GM23338 (cell line): ENCODE results near the gene RFX2. TPM values are rescaled to one million over a fixed set of nuclear protein-coding genes. Genes with fewer than 3 reads are reported as not detected.

Source experiments
- ATAC-seq: fragments of 200-7000 bp; cut with Tn5 transposase; 3 replicates; pipeline ENCODE4 v1.9.1; 2020
- DNase-seq: peaks from one replicate; pipeline ENCODE4 v3.0.0-alpha.2; 2015; ENCODE audit warnings: low spot score
- H2AFZ ChIP-seq: fragments of 200-600 bp; sonication (generic); 2 replicates; pipeline ENCODE4 v1.8.0; 2016; ENCODE audit warnings: antibody characterized with exemption, mild to moderate bottlenecking, moderate library complexity
- H3F3A ChIP-seq: fragments of 200-600 bp; sonication (generic); replicated peaks from 2 replicates; pipeline ENCODE4 v1.8.0; 2017; ENCODE audit warnings: antibody characterized with exemption, mixed run types, low read depth
- H3K27ac ChIP-seq: fragments of 200-600 bp; sonication (generic); 2 replicates; pipeline ENCODE4 v1.6.1; 2016; ENCODE audit warnings: low read depth
- H3K27me3 ChIP-seq: fragments of 200-600 bp; sonication (generic); 2 replicates; pipeline ENCODE4 v1.8.0; 2016; ENCODE audit warnings: mild to moderate bottlenecking, mixed run types, moderate library complexity; ENCODE audit not compliant: insufficient read depth
- H3K36me3 ChIP-seq: fragments of 200-600 bp; sonication (generic); 2 replicates; pipeline ENCODE4 v1.8.0; 2016; ENCODE audit warnings: mild to moderate bottlenecking; ENCODE audit not compliant: insufficient read depth
- H3K4me1 ChIP-seq: fragments of 200-600 bp; sonication (generic); 2 replicates; pipeline ENCODE4 v1.8.0; 2016; ENCODE audit warnings: mild to moderate bottlenecking, moderate library complexity; ENCODE audit not compliant: insufficient read depth
- H3K4me2 ChIP-seq: fragments of 200-600 bp; sonication (generic); 2 replicates; pipeline ENCODE4 v1.7.1; 2017; ENCODE audit warnings: mixed run types
- H3K4me3 ChIP-seq: fragments of 200-600 bp; sonication (generic); 2 replicates; pipeline ENCODE4 v1.6.1; 2016; ENCODE audit warnings: mixed run types
- H3K79me2 ChIP-seq: fragments of 200-600 bp; sonication (generic); replicated peaks from 2 replicates; pipeline ENCODE4 v1.8.0; 2017; ENCODE audit warnings: mild to moderate bottlenecking; ENCODE audit not compliant: insufficient read depth
- H3K9me2 ChIP-seq: fragments of 200-600 bp; sonication (generic); 2 replicates; pipeline ENCODE4 v1.8.0; 2017; ENCODE audit not compliant: insufficient read depth
- H4K20me1 ChIP-seq: fragments of 200-600 bp; sonication (generic); replicated peaks from 2 replicates; pipeline ENCODE4 v1.8.0; 2017; ENCODE audit warnings: mild to moderate bottlenecking; ENCODE audit not compliant: insufficient read depth
- H3K27ac Mint-ChIP-seq: 2 replicates; pipeline ENCODE4 v1.8.0; 2020; ENCODE audit warnings: inconsistent platforms, mild to moderate bottlenecking, moderate library complexity, mixed read lengths
- H3K27me3 Mint-ChIP-seq: 3 replicates; pipeline ENCODE4 v1.8.0; 2022; ENCODE audit warnings: low read depth, mild to moderate bottlenecking, moderate library complexity, mixed read lengths, inconsistent platforms; ENCODE audit not compliant: insufficient read depth, poor library complexity
- H3K36me3 Mint-ChIP-seq: 3 replicates; pipeline ENCODE4 v1.8.0; 2021; ENCODE audit warnings: low read depth, mild to moderate bottlenecking, inconsistent platforms, moderate library complexity, mixed read lengths
- H3K4me1 Mint-ChIP-seq: 3 replicates; pipeline ENCODE4 v1.8.0; 2020; ENCODE audit warnings: mild to moderate bottlenecking, inconsistent platforms, mixed read lengths
- H3K4me3 Mint-ChIP-seq: 3 replicates; pipeline ENCODE4 v1.8.0; 2021; ENCODE audit warnings: moderate library complexity, mild to moderate bottlenecking, inconsistent platforms, mixed read lengths
- H3K9me3 Mint-ChIP-seq: 3 replicates; pipeline ENCODE4 v1.8.0; 2020; ENCODE audit warnings: moderate library complexity, mild to moderate bottlenecking, inconsistent platforms, mixed read lengths
- EZH2 ChIP-seq: fragments of 200-600 bp; sonication (generic); IDR thresholded peaks from one replicate; pipeline ENCODE4 v1.8.0; 2017; ENCODE audit warnings: antibody characterized with exemption, mild to moderate bottlenecking, low read depth; ENCODE audit not compliant: unreplicated experiment
- EZH2phosphoT487 ChIP-seq: fragments of 200-600 bp; sonication (generic); IDR thresholded peaks from one replicate; pipeline ENCODE4 v1.8.1; 2018; ENCODE audit warnings: antibody characterized with exemption; ENCODE audit not compliant: unreplicated experiment
- NANOG ChIP-seq: IDR thresholded peaks from 2 replicates; pipeline ENCODE4 v1.6.1; 2016; ENCODE audit warnings: antibody characterized with exemption, borderline replicate concordance
- POLR2AphosphoS5 ChIP-seq: IDR thresholded peaks from 2 replicates; pipeline ENCODE4 v1.6.1; 2016; ENCODE audit warnings: antibody characterized with exemption, low read depth
- REST ChIP-seq: IDR thresholded peaks from one replicate; pipeline ENCODE4 v1.6.1; 2018; ENCODE audit warnings: antibody characterized with exemption; ENCODE audit not compliant: unreplicated experiment
- STAT1 ChIP-seq: IDR thresholded peaks from one replicate; pipeline ENCODE4 v1.6.1; 2016; ENCODE audit warnings: antibody characterized with exemption; ENCODE audit not compliant: unreplicated experiment
- ZNF114 ChIP-seq: fragments of 250-450 bp; sonication (Bioruptor Pico); IDR thresholded peaks from 2 replicates; pipeline ENCODE4 v1.5.0; 2020; ENCODE audit warnings: mild to moderate bottlenecking, moderate library complexity
- ZNF331 ChIP-seq: fragments of 250-450 bp; sonication (Bioruptor Pico); IDR thresholded peaks from 2 replicates; pipeline ENCODE4 v1.5.0; 2020; ENCODE audit warnings: low read depth, mild to moderate bottlenecking, moderate library complexity
- polyA plus RNA-seq: library from polyadenylated mRNA; unstranded; fragments of >200 nt; fragmentation: Nextera tagmentation; extraction: Ambion mirVana; gene quantifications from 2 replicates; pipeline ENCODE4 v1.2.1, GENCODE V29; 2016
- total RNA-seq: library from RNA; depleted of rRNA; stranded (reverse); fragments of >200 nt; shearing (Covaris generic); gene quantifications from 2 replicates; pipeline ENCODE4 v1.2.3, GENCODE V29; 2014
- TF ChIP-seq, protein P1 (sequence below): fragments of 250-450 bp; sonication (Bioruptor Pico); IDR thresholded peaks from 2 replicates; pipeline ENCODE4 v1.5.0; 2020; ENCODE audit warnings: mild to moderate bottlenecking, moderate library complexity

RFX2 gene
- total and polyA plus RNA-seq, 2 experiments from 2014 or later, result 4.6 to 13.0 TPM

DNA sequence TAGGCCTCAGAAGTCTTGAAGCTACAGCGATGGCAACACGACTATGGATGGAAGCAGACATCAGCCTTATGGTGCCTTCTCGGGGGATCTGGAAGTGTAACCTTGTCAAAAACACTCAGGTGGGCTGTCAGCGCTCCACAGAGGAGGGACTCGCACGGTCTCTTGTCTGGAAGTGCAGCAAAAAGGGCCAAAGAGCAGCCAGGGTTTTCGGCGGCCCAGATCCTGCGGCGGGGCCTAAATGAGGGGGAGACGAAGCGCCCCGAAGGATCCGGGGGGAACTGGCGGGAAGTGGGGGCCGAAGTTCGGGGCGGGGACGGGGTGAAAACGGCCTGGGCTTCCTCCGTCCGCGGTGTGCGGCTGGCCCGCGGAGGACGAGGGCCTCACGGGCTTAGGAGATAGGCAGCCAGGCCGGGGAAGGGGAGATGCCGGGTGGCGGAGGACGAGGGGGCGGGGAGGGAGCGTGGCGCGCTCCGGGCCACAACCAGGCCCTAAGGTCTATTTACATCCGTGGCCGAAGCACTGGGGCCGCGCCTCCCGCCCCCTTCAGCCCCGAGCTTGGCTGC lies 133.0 kb downstream of the RFX2 start:
- ATAC-seq (peak; percentile 19), DNase-seq (no peak)
- H3K9me3 Mint-ChIP-seq, result no peaks in the 10 kb centered on the region; the same call in none of the 3 replicates
- no peaks in the 10 kb centered on the region for H3K36me3 ChIP-seq
- H3K27me3 ChIP-seq, result no peaks in the 10 kb centered on the region
- peak overlapping the region; percentile 87 for H3K4me3 ChIP-seq
- H3K4me2 ChIP-seq, result peak overlapping the region; percentile 96
- H3K4me3 Mint-ChIP-seq, result peak overlapping the region; percentile 91
- H3K4me1 Mint-ChIP-seq, result peaks cover 29% of the 10 kb centered on the region
- peak overlapping the region; percentile 86 for H3K27ac Mint-ChIP-seq
- peak overlapping the region; percentile 84 for H2AFZ ChIP-seq
- H4K20me1 ChIP-seq, result peaks cover 45% of the 10 kb centered on the region
- TF ChIP-seq NANOG (no peak), EZH2 (no peak), ZNF331 (no peak), STAT1 (no peak), POLR2AphosphoS5 (no peak), ZNF114 (CRISPR knock-in tag) (no peak), REST (no peak), EZH2phosphoT487 (no peak)
- TF ChIP-seq, protein P1, sequence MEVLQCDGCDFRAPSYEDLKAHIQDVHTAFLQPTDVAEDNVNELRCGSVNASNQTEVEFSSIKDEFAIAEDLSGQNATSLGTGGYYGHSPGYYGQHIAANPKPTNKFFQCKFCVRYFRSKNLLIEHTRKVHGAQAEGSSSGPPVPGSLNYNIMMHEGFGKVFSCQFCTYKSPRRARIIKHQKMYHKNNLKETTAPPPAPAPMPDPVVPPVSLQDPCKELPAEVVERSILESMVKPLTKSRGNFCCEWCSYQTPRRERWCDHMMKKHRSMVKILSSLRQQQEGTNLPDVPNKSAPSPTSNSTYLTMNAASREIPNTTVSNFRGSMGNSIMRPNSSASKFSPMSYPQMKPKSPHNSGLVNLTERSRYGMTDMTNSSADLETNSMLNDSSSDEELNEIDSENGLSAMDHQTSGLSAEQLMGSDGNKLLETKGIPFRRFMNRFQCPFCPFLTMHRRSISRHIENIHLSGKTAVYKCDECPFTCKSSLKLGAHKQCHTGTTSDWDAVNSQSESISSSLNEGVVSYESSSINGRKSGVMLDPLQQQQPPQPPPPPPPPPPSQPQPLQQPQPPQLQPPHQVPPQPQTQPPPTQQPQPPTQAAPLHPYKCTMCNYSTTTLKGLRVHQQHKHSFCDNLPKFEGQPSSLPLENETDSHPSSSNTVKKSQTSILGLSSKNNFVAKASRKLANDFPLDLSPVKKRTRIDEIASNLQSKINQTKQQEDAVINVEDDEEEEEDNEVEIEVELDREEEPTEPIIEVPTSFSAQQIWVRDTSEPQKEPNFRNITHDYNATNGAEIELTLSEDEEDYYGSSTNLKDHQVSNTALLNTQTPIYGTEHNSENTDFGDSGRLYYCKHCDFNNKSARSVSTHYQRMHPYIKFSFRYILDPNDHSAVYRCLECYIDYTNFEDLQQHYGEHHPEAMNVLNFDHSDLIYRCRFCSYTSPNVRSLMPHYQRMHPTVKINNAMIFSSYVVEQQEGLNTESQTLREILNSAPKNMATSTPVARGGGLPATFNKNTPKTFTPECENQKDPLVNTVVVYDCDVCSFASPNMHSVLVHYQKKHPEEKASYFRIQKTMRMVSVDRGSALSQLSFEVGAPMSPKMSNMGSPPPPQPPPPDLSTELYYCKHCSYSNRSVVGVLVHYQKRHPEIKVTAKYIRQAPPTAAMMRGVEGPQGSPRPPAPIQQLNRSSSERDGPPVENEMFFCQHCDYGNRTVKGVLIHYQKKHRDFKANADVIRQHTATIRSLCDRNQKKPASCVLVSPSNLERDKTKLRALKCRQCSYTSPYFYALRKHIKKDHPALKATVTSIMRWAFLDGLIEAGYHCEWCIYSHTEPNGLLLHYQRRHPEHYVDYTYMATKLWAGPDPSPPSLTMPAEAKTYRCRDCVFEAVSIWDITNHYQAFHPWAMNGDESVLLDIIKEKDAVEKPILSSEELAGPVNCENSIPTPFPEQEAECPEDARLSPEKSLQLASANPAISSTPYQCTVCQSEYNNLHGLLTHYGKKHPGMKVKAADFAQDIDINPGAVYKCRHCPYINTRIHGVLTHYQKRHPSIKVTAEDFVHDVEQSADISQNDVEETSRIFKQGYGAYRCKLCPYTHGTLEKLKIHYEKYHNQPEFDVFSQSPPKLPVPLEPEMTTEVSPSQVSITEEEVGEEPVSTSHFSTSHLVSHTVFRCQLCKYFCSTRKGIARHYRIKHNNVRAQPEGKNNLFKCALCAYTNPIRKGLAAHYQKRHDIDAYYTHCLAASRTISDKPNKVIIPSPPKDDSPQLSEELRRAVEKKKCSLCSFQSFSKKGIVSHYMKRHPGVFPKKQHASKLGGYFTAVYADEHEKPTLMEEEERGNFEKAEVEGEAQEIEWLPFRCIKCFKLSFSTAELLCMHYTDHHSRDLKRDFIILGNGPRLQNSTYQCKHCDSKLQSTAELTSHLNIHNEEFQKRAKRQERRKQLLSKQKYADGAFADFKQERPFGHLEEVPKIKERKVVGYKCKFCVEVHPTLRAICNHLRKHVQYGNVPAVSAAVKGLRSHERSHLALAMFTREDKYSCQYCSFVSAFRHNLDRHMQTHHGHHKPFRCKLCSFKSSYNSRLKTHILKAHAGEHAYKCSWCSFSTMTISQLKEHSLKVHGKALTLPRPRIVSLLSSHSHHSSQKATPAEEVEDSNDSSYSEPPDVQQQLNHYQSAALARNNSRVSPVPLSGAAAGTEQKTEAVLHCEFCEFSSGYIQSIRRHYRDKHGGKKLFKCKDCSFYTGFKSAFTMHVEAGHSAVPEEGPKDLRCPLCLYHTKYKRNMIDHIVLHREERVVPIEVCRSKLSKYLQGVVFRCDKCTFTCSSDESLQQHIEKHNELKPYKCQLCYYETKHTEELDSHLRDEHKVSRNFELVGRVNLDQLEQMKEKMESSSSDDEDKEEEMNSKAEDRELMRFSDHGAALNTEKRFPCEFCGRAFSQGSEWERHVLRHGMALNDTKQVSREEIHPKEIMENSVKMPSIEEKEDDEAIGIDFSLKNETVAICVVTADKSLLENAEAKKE, result no peak
- H3F3A ChIP-seq, result no peaks in the 10 kb centered on the region; the same call in 1 of the 2 replicates
- H3K4me1 ChIP-seq, result peaks cover 20% of the 10 kb centered on the region; the same call in 1 of the 2 replicates
- peaks cover 26% of the 10 kb centered on the region for H3K36me3 Mint-ChIP-seq
- peaks cover 63% of the 10 kb centered on the region for H3K79me2 ChIP-seq
- H3K27ac ChIP-seq, result peak overlapping the region; percentile 85; the same call in 1 of the 2 replicates
- no peaks in the 10 kb centered on the region for H3K9me2 ChIP-seq
- H3K27me3 Mint-ChIP-seq, result peaks cover 16% of the 10 kb centered on the region
